ENCODE data around the gene TMC5. TPM values are rescaled to one million over a fixed set of nuclear protein-coding genes. Genes with fewer than 3 reads are reported as not detected.

Gene TMC5
- total RNA-seq, 1 experiment from 2014 or later: 1.2 TPM

GRCh38 chr16:19532601-19533000 lies 114.9 kb downstream of the TMC5 start:
- no peak overlapping the region for H3K4me2 ChIP-seq (ENCODE audit: insufficient read depth, insufficient read length, low read length)
- no peak overlapping the region for H2AK5ac ChIP-seq (ENCODE audit: insufficient read length, low read length)
- Mint-ChIP-seq H3K9me3 (no peaks in the 10 kb centered on the region), H3K27ac (no peak overlapping the region), H3K36me3 (ENCODE audit: insufficient read depth in 1 of 3, low read depth in 3 of 3) (peaks cover 5 to 58% (median 46%) of the 10 kb centered on the region in 3 experiments; a peak in 6 of 7 replicates), H3K4me3 (no peak overlapping the region), H3K4me1 (peaks cover 10 to 14% of the 10 kb centered on the region in 2 experiments), H3K27me3 (ENCODE audit: low read depth) (no peaks in the 10 kb centered on the region)
- H3K9me3 ChIP-seq (ENCODE audit: control insufficient read depth, low read depth, low read length): no peaks in the 10 kb centered on the region
- H3K9ac ChIP-seq (ENCODE audit: extremely low read depth, insufficient read length, low read length): no peak overlapping the region
- no peak overlapping the region for H3K18ac ChIP-seq (ENCODE audit: insufficient read length, low read depth, low read length)
- H3K23me2 ChIP-seq (ENCODE audit: insufficient read length, low read depth, low read length, poor library complexity, severe bottlenecking): no peaks in the 10 kb centered on the region
- no peak overlapping the region for H3T11ph ChIP-seq (ENCODE audit: low read length)
- H2AFZ ChIP-seq (ENCODE audit: low read length): no peak overlapping the region
- TF ChIP-seq CTCF (conservative IDR thresholded peaks at IDR 0.05): no peak
- no peak overlapping the region for H2BK120ac ChIP-seq (ENCODE audit: low read depth, low read length, poor library complexity, severe bottlenecking)
- no peak overlapping the region for H2BK5ac ChIP-seq (ENCODE audit: insufficient read length, low read length)
- no peak overlapping the region for H4K91ac ChIP-seq (ENCODE audit: insufficient read length, low read depth, low read length)
- H4K8ac ChIP-seq (replicated peaks; ENCODE audit: insufficient read length, low read depth, low read length): no peak overlapping the region
- no peak overlapping the region for H3K23ac ChIP-seq (ENCODE audit: insufficient read length, low read depth, low read length)
- H3K4ac ChIP-seq (ENCODE audit: low read depth, low read length): no peak overlapping the region
- no peak overlapping the region for H3K27ac ChIP-seq (ENCODE audit: insufficient read length, low read depth, low read length)
- H3K79me2 ChIP-seq (ENCODE audit: insufficient read depth, low read length): no peaks in the 10 kb centered on the region
- no peak overlapping the region for H3K56ac ChIP-seq (ENCODE audit: insufficient read length, low read depth, low read length)
- H3K79me1 ChIP-seq (ENCODE audit: insufficient read depth, low read depth, low read length, poor library complexity, severe bottlenecking): no peaks in the 10 kb centered on the region
- no peaks in the 10 kb centered on the region for H3K4me1 ChIP-seq (ENCODE audit: insufficient read depth, low read length)
- H4K5ac ChIP-seq (ENCODE audit: insufficient read length, low read depth, low read length): no peak overlapping the region
- H3K27me3 ChIP-seq (ENCODE audit: insufficient read depth, low read length): no peaks in the 10 kb centered on the region
- no peak for DNase-seq
- no peaks in the 10 kb centered on the region for H4K20me1 ChIP-seq (ENCODE audit: control insufficient read depth, insufficient read depth, insufficient read length)
- no CpG with 5 or more reads among the region's 1 CpG for WGBS (ENCODE audit: extremely low coverage, insufficient read length, low lambda C conversion rate)
- H2BK15ac ChIP-seq (ENCODE audit: low read depth, low read length): no peak overlapping the region
- H2BK12ac ChIP-seq (ENCODE audit: insufficient read length, low read depth, low read length): no peak overlapping the region
- H2BK20ac ChIP-seq (ENCODE audit: low read depth, low read length, poor library complexity, severe bottlenecking): no peak overlapping the region
- H3K14ac ChIP-seq (ENCODE audit: insufficient read depth, low read length): no peak overlapping the region
